ENCODE measurements around the gene NKAIN4.

The NKAIN4 gene

GRCh38 chr20:63194007-63194796 is 60.1 kb downstream of the NKAIN4 start:
- no peak for DNase-seq (ENCODE audit: low spot score)

- DNase-seq (ENCODE audit: low spot score): no peak
These were observed 61.5 kb downstream of the NKAIN4 start for GRCh38 chr20:63192721-63193120.

GRCh38 chr20:63191400-63191799 is 62.9 kb downstream of the NKAIN4 start:
- DNase-seq (ENCODE audit: low spot score): no peak

GRCh38 chr20:63190828-63191227 is 63.4 kb downstream of the NKAIN4 start:
- no peak for DNase-seq (ENCODE audit: low spot score)

Data from GM03348 (cell line).